ENCODE results near the gene KCNMA1. TPM values are rescaled to one million over a fixed set of nuclear protein-coding genes. Genes with fewer than 3 reads are reported as not detected.

Gene KCNMA1
- total RNA-seq, 1 experiment from 2014 or later: 20.7 TPM

DNA sequence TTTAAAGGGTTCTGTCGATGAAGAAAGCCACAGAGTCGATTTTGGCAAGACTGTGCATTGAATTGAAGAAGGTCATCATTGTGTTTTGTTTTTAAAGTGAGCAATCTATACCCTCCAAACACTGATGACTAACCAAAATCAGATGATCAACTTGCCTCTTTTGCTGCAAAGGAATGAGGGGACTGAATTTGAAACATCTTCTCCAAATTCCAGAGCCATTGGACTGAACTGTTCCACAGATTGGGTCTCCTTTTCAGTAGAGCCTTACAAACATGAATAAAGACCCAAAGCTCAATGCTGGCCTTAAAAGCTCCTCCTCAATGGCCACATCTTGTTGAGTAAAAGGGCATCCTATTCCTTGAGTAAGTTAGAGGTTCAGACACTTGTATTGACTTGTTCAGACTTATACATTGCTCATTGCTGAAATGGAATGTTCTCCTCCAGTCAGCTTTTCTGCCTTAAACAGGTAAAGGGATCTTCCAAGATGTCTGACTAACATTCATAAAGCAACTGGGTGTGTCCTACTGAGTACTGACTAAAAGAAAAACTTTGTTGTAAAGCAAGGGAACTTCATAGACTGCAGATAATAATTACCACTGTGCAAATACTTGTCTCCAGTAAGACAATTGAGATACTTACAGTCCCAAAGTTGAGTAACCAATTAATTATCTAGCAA is 630.6 kb downstream of the KCNMA1 start:
- H3K9me3 ChIP-seq: no peaks in the 10 kb centered on the region
- no peaks in the 10 kb centered on the region for H3K4me1 Mint-ChIP-seq (ENCODE audit: low read depth, unreplicated experiment)
- H3K27ac Mint-ChIP-seq (ENCODE audit: unreplicated experiment): no peak overlapping the region
- DNase-seq: no peak
- BruUV-seq (replicated peaks): no TSS peak
- H3K27me3 Mint-ChIP-seq (ENCODE audit: insufficient read depth, unreplicated experiment): peaks cover 4% of the 10 kb centered on the region
- no peaks in the 10 kb centered on the region for H3K4me1 ChIP-seq
- no peaks in the 10 kb centered on the region for H3K36me3 ChIP-seq (ENCODE audit: control insufficient read depth, insufficient read depth, low read length)
- no peak overlapping the region for H3K4me3 ChIP-seq (ENCODE audit: low read depth, low read length)
- TF ChIP-seq, protein P1, sequence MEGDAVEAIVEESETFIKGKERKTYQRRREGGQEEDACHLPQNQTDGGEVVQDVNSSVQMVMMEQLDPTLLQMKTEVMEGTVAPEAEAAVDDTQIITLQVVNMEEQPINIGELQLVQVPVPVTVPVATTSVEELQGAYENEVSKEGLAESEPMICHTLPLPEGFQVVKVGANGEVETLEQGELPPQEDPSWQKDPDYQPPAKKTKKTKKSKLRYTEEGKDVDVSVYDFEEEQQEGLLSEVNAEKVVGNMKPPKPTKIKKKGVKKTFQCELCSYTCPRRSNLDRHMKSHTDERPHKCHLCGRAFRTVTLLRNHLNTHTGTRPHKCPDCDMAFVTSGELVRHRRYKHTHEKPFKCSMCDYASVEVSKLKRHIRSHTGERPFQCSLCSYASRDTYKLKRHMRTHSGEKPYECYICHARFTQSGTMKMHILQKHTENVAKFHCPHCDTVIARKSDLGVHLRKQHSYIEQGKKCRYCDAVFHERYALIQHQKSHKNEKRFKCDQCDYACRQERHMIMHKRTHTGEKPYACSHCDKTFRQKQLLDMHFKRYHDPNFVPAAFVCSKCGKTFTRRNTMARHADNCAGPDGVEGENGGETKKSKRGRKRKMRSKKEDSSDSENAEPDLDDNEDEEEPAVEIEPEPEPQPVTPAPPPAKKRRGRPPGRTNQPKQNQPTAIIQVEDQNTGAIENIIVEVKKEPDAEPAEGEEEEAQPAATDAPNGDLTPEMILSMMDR (IDR thresholded peaks at IDR 0.05; ENCODE audit: insufficient read depth in 1 of 2, low read depth in 1 of 2, low read length in 1 of 2, severe bottlenecking in 1 of 2, unreplicated experiment in 1 of 2): no peak
- ChIA-PET POLR2A (interaction anchor here (0.6 kb wide), 2 partner anchors 764 to 875 kb away, joined by 3 read pairs; no protein-coding TSS in a partner anchor), CTCF (no interaction called here)
- intact Hi-C loops (cut with micrococcal nuclease; ENCODE audit: unreplicated experiment): no loop called here
- no peaks in the 10 kb centered on the region for H3K27me3 ChIP-seq (replicated peaks; ENCODE audit: control insufficient read depth, insufficient read depth, low read length)
- no peaks in the 10 kb centered on the region for H3K36me3 Mint-ChIP-seq (ENCODE audit: insufficient read depth, unreplicated experiment)
- H3K9me3 Mint-ChIP-seq (ENCODE audit: unreplicated experiment): no peaks in the 10 kb centered on the region
- no peak overlapping the region for H3K4me3 Mint-ChIP-seq (ENCODE audit: unreplicated experiment)

DNA sequence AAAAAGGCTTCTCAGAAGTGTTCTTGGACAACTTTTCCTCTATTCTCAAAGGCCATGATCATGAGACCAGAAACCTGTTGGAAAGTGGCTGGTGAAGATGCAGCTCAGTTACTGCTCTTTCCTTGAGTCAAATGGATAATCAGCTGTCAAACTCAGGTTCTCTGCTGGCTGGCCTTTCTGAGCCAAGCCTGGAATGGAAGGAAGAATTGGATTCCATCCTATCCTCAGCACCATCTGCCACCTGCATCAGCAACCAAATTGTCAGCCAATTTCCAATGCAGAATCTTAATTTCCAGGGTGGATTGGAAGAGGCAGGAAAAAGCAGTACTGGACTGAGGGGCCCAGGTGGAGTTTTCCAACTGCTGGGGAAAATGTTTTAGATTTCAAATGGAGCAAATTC is 631.7 kb downstream of the KCNMA1 start:
- Mint-ChIP-seq H3K9me3 (ENCODE audit: unreplicated experiment) (no peaks in the 10 kb centered on the region), H3K27ac (ENCODE audit: unreplicated experiment) (no peak overlapping the region), H3K27me3 (ENCODE audit: insufficient read depth, unreplicated experiment) (peaks cover 4% of the 10 kb centered on the region), H3K4me3 (ENCODE audit: unreplicated experiment) (no peak overlapping the region), H3K4me1 (ENCODE audit: low read depth, unreplicated experiment) (no peaks in the 10 kb centered on the region), H3K36me3 (ENCODE audit: insufficient read depth, unreplicated experiment) (no peaks in the 10 kb centered on the region)
- intact Hi-C loops (cut with micrococcal nuclease; ENCODE audit: unreplicated experiment): loop anchor here (1.0 kb wide), 1 partner anchor 106 kb away; no protein-coding TSS in a partner anchor
- Histone ChIP-seq H3K36me3 (ENCODE audit: control insufficient read depth, insufficient read depth, low read length) (no peaks in the 10 kb centered on the region), H3K4me1 (no peaks in the 10 kb centered on the region), H3K27me3 (replicated peaks; ENCODE audit: control insufficient read depth, insufficient read depth, low read length) (no peaks in the 10 kb centered on the region), H3K4me3 (ENCODE audit: low read depth, low read length) (no peak overlapping the region), H3K9me3 (no peaks in the 10 kb centered on the region)
- no TSS peak for BruUV-seq (replicated peaks)
- ChIA-PET POLR2A (no interaction called here), CTCF (no interaction called here)
- TF ChIP-seq, protein P1 (IDR thresholded peaks at IDR 0.05; ENCODE audit: insufficient read depth in 1 of 2, low read depth in 1 of 2, low read length in 1 of 2, severe bottlenecking in 1 of 2, unreplicated experiment in 1 of 2): no peak
- DNase-seq: no peak

DNA sequence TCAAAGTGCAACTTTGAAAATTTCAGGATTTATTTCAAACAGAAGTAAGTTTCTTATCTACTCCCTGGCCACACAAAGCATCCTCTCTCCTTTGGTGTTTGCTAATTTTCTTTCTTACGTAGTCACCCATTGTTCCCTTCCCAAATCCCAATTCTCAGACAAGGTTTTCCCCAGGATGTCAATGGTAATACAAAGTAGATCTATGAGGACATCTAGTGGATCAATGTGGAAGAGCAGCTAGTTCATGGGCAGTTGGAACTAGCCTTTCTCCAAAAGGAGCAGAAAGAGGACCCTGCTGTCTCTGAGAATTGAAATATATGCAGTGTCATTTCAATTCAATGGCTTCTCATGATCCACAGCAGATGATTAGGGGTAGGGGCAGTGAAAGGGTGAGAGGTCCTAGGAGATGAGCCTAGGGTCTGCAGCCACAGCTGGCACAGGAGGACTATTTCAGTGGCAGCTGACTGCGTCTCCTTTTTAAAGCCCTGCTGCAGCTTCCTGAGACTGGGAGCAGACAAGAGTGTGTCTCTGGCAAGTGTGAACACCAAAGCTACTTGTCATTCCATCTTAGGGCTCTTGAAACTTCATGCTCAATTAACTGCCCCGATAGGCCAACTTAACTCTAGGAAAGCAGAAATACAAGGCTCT is 632.6 kb downstream of the KCNMA1 start:
- Histone ChIP-seq H3K9me3 (no peaks in the 10 kb centered on the region), H3K36me3 (ENCODE audit: control insufficient read depth, insufficient read depth, low read length) (no peaks in the 10 kb centered on the region), H3K4me3 (ENCODE audit: low read depth, low read length) (no peak overlapping the region), H3K4me1 (no peaks in the 10 kb centered on the region), H3K27me3 (replicated peaks; ENCODE audit: control insufficient read depth, insufficient read depth, low read length) (no peaks in the 10 kb centered on the region)
- H3K27me3 Mint-ChIP-seq (ENCODE audit: insufficient read depth, unreplicated experiment): peaks cover 4% of the 10 kb centered on the region
- no peaks in the 10 kb centered on the region for H3K4me1 Mint-ChIP-seq (ENCODE audit: low read depth, unreplicated experiment)
- ChIA-PET POLR2A (no interaction called here), CTCF (interaction anchor here (0.6 to 1.0 kb wide), 4 partner anchors 12 to 1553 kb away, joined by 3 read pairs; no protein-coding TSS in a partner anchor)
- TF ChIP-seq, protein P1 (IDR thresholded peaks at IDR 0.05; ENCODE audit: insufficient read depth in 1 of 2, low read depth in 1 of 2, low read length in 1 of 2, severe bottlenecking in 1 of 2, unreplicated experiment in 1 of 2): peak; percentile 61 to 77
- intact Hi-C loops (cut with micrococcal nuclease; ENCODE audit: unreplicated experiment): loop anchor here (1.0 kb wide), 1 partner anchor 107 kb away; no protein-coding TSS in a partner anchor
- no TSS peak for BruUV-seq (replicated peaks)
- no peaks in the 10 kb centered on the region for H3K36me3 Mint-ChIP-seq (ENCODE audit: insufficient read depth, unreplicated experiment)
- H3K27ac Mint-ChIP-seq (ENCODE audit: unreplicated experiment): no peak overlapping the region
- H3K4me3 Mint-ChIP-seq (ENCODE audit: unreplicated experiment): no peak overlapping the region
- DNase-seq: peak in 1 of 2 experiments; percentile 56
- no peaks in the 10 kb centered on the region for H3K9me3 Mint-ChIP-seq (ENCODE audit: unreplicated experiment)
